Liver (tissue), 9 donors: ENCODE results near the gene CORO2A. TPM values are rescaled to one million over a fixed set of nuclear protein-coding genes. Genes with fewer than 3 reads are reported as not detected.

Source experiments
- DNase-seq: peaks from one replicate; pipeline ENCODE4 v3.0.0-alpha.2; 2017; ENCODE audit warnings: low spot score
- H3K27ac ChIP-seq, 2 donors: one replicate each; pipeline ENCODE4 v1.7.0; 2013; ENCODE audit warnings: inconsistent platforms in 2 of 2, low read length in 2 of 2, control low read depth in 1 of 2, low read depth in 1 of 2, mild to moderate bottlenecking in 1 of 2
- H3K27me3 ChIP-seq, 4 donors: one replicate each; pipeline versions ENCODE4 v1.6.1 to v1.7.0; 2013; ENCODE audit warnings: low read length in 3 of 4, inconsistent platforms in 1 of 4, mild to moderate bottlenecking in 1 of 4, moderate library complexity in 1 of 4; ENCODE audit not compliant: control insufficient read depth in 4 of 4, insufficient read depth in 4 of 4
- H3K36me3 ChIP-seq, 4 donors: one replicate each; pipeline versions ENCODE4 v1.6.1 to v1.7.0; 2013; ENCODE audit warnings: low read length in 3 of 4, mild to moderate bottlenecking in 3 of 4, low read depth in 1 of 4, moderate library complexity in 1 of 4; ENCODE audit not compliant: control insufficient read depth in 4 of 4, insufficient read depth in 3 of 4
- H3K4me1 ChIP-seq, 4 donors: one replicate each; pipeline versions ENCODE4 v1.6.1 to v1.7.0; 2013; ENCODE audit warnings: low read length in 3 of 4, mild to moderate bottlenecking in 3 of 4, moderate library complexity in 1 of 4; ENCODE audit not compliant: control insufficient read depth in 4 of 4, insufficient read depth in 4 of 4
- H3K4me3 ChIP-seq, 3 donors: one replicate each; pipeline versions ENCODE4 v1.6.1 to v1.7.0; 2013; ENCODE audit warnings: low read length in 3 of 3, control low read depth in 1 of 3, low read depth in 1 of 3, mild to moderate bottlenecking in 1 of 3
- H3K9ac ChIP-seq, 2 donors: one replicate each; pipeline ENCODE4 v1.7.0; 2013; ENCODE audit warnings: low read length in 2 of 2, mild to moderate bottlenecking in 2 of 2, moderate library complexity in 2 of 2, control low read depth in 1 of 2, low read depth in 1 of 2
- H3K9me3 ChIP-seq, 4 donors: one replicate each; pipeline versions ENCODE4 v1.6.1 to v1.7.0; 2013; ENCODE audit warnings: low read length in 3 of 4; ENCODE audit not compliant: control insufficient read depth in 4 of 4
- EGR1 ChIP-seq, 2 donors: IDR thresholded peaks; 2 replicates each; pipeline ENCODE4 v1.6.1; 2016 to 2018; ENCODE audit warnings: antibody characterized with exemption in 2 of 2, low read depth in 2 of 2
- FOXA1 ChIP-seq: IDR thresholded peaks from 2 replicates; pipeline ENCODE4 v1.6.1; 2016; ENCODE audit warnings: antibody characterized with exemption
- FOXA2 ChIP-seq: IDR thresholded peaks from 2 replicates; pipeline ENCODE4 v1.6.1; 2016; ENCODE audit warnings: antibody characterized with exemption
- GABPA ChIP-seq, 2 donors: IDR thresholded peaks in 1 of 2; conservative IDR thresholded peaks in 1 of 2; 2 replicates each; pipeline ENCODE4 v1.6.1; 2016; ENCODE audit warnings: antibody characterized with exemption in 2 of 2, mild to moderate bottlenecking in 1 of 2, moderate library complexity in 1 of 2
- HNF4A ChIP-seq, 2 donors: conservative IDR thresholded peaks; 2 replicates each; pipeline ENCODE4 v1.6.1; 2016; ENCODE audit warnings: antibody characterized with exemption in 2 of 2, mild to moderate bottlenecking in 2 of 2
- HNF4G ChIP-seq: IDR thresholded peaks from 2 replicates; pipeline ENCODE4 v1.6.1; 2016; ENCODE audit warnings: antibody characterized with exemption
- MAX ChIP-seq: IDR thresholded peaks from 2 replicates; pipeline ENCODE4 v1.6.1; 2016; ENCODE audit warnings: antibody characterized with exemption
- NR2F2 ChIP-seq: IDR thresholded peaks from 2 replicates; pipeline ENCODE4 v1.6.1; 2016; ENCODE audit warnings: antibody characterized with exemption
- RAD21 ChIP-seq, 2 donors: IDR thresholded peaks; 2 replicates each; pipeline ENCODE4 v1.6.1; 2016; ENCODE audit warnings: antibody characterized with exemption in 2 of 2, mild to moderate bottlenecking in 2 of 2
- REST ChIP-seq: IDR thresholded peaks from 2 replicates; pipeline ENCODE4 v1.6.1; 2016; ENCODE audit warnings: antibody characterized with exemption, mild to moderate bottlenecking
- RXRA ChIP-seq, 2 donors: IDR thresholded peaks; 2 replicates each; pipeline ENCODE4 v1.6.1; 2017 to 2018; ENCODE audit warnings: antibody characterized with exemption in 2 of 2, mild to moderate bottlenecking in 1 of 2
- SP1 ChIP-seq: IDR thresholded peaks from 2 replicates; pipeline ENCODE4 v1.6.1; 2018; ENCODE audit warnings: antibody characterized with exemption, mild to moderate bottlenecking
- TAF1 ChIP-seq: conservative IDR thresholded peaks from 2 replicates; pipeline ENCODE4 v1.6.1; 2016; ENCODE audit warnings: antibody characterized with exemption, mild to moderate bottlenecking
- YY1 ChIP-seq: IDR thresholded peaks from 2 replicates; pipeline ENCODE4 v1.6.1; 2016; ENCODE audit warnings: antibody characterized with exemption, mild to moderate bottlenecking
- ZBTB33 ChIP-seq: IDR thresholded peaks from 2 replicates; pipeline ENCODE4 v1.6.1; 2016; ENCODE audit warnings: antibody characterized with exemption
- WGBS: extraction: QIAGEN DNeasy Blood & Tissue Kit; methylation state at CpG from one replicate; pipeline ENCODE4 v1.1.7; 2013; 5-methylcytosine and 5-hydroxymethylcytosine counted together
- polyA plus RNA-seq, 2 donors: library from polyadenylated mRNA; stranded (reverse) in 1 of 2; unstranded in 1 of 2; fragments of 200-250 nt in 1 of 2; fragments of >200 nt in 1 of 2; fragmentation: Nextera tagmentation in 1 of 2; extraction: Ambion mirVana in 1 of 2; gene quantifications; one replicate each; pipeline versions ENCODE4 v1.2.1 to v1.2.3, GENCODE V29; 2013 to 2015
- total RNA-seq, 2 donors: library from RNA; depleted of rRNA; stranded (reverse); fragments of >200 nt; gene quantifications; one replicate each; pipeline ENCODE4 v1.2.3, GENCODE V29; 2014
- TF ChIP-seq, protein P1 (sequence below): IDR thresholded peaks from 2 replicates; pipeline ENCODE4 v1.6.1; 2016; ENCODE audit warnings: antibody characterized with exemption
- TF ChIP-seq, protein P2 (sequence below): fragments of 150-350 bp; IDR thresholded peaks from 2 replicates; pipeline ENCODE4 v1.5.1; 2017; ENCODE audit warnings: improper control_type of control experiment, low read depth, low read length; ENCODE audit not compliant: missing input control
- donor health status: healthy.
- donor health status: healthy.
- donor health status: healthy.
- donor health status: healthy.
- donor health status: healthy.

Gene CORO2A
- total and polyA plus RNA-seq, 4 donors = 1.2 to 2.8 (median 1.4) TPM

GRCh38 chr9:98225015-98225442 is 32.6 kb upstream of the CORO2A start:
- Histone ChIP-seq H3K27me3 (no peaks in the 10 kb centered on the region), H3K36me3 (peaks cover 0 to 3% (median 0%) of the 10 kb centered on the region in 4 donors), H3K9me3 (no peaks in the 10 kb centered on the region), H3K4me1 (peaks cover 15 to 47% (median 36%) of the 10 kb centered on the region in 4 donors), H3K9ac (no peak overlapping the region), H3K4me3 (no peak overlapping the region), H3K27ac (peak overlapping the region; percentile 90)
- WGBS = 52% methylated on average over 6 of the region's 6 CpGs
- TF ChIP-seq, protein P1, sequence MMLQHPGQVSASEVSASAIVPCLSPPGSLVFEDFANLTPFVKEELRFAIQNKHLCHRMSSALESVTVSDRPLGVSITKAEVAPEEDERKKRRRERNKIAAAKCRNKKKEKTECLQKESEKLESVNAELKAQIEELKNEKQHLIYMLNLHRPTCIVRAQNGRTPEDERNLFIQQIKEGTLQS = no peak
- TF ChIP-seq SP1 (peak; percentile 57), EGR1 (IDR thresholded peaks at IDR 0.05; ENCODE audit: low read depth in 2 of 2) (no peak), FOXA1 (no peak), RXRA (IDR thresholded peaks at IDR 0.05) (peak; percentile 62 to 74), FOXA2 (peak; percentile 32), HNF4G (peak; percentile 37), MAX (peak; percentile 28), GABPA (IDR thresholded peaks at IDR 0.05 in 1 of 2, conservative IDR thresholded peaks at IDR 0.05 in 1 of 2) (no peak), HNF4A (conservative IDR thresholded peaks at IDR 0.05) (peak; percentile 76 to 81), NR2F2 (no peak), RAD21 (IDR thresholded peaks at IDR 0.05) (no peak), YY1 (peak; percentile 77), TAF1 (no peak), REST (peak; percentile 43)
- TF ChIP-seq, protein P2, sequence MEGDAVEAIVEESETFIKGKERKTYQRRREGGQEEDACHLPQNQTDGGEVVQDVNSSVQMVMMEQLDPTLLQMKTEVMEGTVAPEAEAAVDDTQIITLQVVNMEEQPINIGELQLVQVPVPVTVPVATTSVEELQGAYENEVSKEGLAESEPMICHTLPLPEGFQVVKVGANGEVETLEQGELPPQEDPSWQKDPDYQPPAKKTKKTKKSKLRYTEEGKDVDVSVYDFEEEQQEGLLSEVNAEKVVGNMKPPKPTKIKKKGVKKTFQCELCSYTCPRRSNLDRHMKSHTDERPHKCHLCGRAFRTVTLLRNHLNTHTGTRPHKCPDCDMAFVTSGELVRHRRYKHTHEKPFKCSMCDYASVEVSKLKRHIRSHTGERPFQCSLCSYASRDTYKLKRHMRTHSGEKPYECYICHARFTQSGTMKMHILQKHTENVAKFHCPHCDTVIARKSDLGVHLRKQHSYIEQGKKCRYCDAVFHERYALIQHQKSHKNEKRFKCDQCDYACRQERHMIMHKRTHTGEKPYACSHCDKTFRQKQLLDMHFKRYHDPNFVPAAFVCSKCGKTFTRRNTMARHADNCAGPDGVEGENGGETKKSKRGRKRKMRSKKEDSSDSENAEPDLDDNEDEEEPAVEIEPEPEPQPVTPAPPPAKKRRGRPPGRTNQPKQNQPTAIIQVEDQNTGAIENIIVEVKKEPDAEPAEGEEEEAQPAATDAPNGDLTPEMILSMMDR = no peak
- DNase-seq = peak; percentile 50

DNA sequence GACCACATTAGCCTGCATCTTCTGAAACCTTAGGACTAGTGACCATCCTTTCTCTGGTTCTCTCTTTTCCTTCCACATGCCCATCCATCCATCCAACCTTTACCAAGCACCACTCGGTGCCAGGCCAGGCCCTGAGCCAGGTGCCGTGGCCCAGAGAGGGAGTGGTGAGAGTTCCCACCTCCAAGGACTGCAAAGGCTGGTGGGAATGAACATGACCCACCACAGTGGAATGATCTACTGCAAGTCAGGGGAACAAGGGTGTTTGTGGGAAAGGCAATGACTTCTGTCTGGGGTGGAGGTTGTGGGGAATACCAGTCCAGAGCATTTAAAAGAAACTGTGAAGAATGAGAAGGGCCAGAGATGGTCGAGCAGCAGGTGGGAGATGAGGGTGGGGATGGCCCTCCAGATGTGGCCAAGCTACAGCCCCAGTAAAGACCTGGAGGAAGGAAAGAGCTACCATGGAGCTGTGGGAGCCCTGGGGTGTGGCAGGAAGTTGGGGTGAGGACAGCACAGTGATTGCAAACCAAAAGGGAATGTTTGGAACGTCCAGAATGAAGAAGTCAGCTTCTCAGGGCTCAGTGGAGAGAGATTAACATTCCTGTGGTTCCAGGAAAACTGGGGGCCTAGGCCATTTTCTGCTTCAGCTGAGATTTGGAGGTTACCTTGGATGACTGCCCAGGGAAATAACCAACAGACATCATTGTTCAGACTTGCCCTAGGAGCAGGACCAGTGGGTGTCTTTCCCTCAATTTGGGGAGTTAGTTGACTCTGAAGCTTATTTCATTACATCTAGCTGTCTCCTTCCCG is 30.7 kb upstream of the CORO2A start:
- Histone ChIP-seq H3K9me3 (no peaks in the 10 kb centered on the region), H3K9ac (no peak overlapping the region), H3K27ac (no peak overlapping the region), H3K4me1 (peaks cover 17 to 49% (median 37%) of the 10 kb centered on the region in 4 donors), H3K27me3 (no peaks in the 10 kb centered on the region), H3K36me3 (peaks cover 0 to 3% (median 0%) of the 10 kb centered on the region in 4 donors), H3K4me3 (no peak overlapping the region)
- DNase-seq = no peak
- 75% methylated on average over 5 of the region's 5 CpGs for WGBS
- no peak for TF ChIP-seq ZBTB33
